ENCODE data around the gene ADAMTS6. TPM values are rescaled to one million over a fixed set of nuclear protein-coding genes. Genes with fewer than 3 reads are reported as not detected.

ADAMTS6 gene
- polyA plus RNA-seq, 2 of the 4 experiments (the other 2 are of a cell fraction): 0.22 to 0.66 TPM

- TF ChIP-seq CHD2 (IDR thresholded peaks at IDR 0.05; ENCODE audit: low read length, partially characterized antibody): no peak
- no peak for TF ChIP-seq POLR2A (IDR thresholded peaks at IDR 0.05; ENCODE audit: low read length)
- no peak for TF ChIP-seq CBX2 (IDR thresholded peaks at IDR 0.05; ENCODE audit: borderline replicate concordance, low read depth)
- no peak for TF ChIP-seq RARB (CRISPR knock-in tag; IDR thresholded peaks at IDR 0.05)
These were observed 68.9 kb downstream of the ADAMTS6 start (continued) for GRCh38 chr5:65412842-65413241.

- POLR2A ChIA-PET: no interaction called here
- WGBS (ENCODE audit: missing lambda C conversion rate): 39% methylated on average over 2 of the region's 2 CpGs
- no peak for DNase-seq (ENCODE audit: low read depth in 1 of 2, low spot score in 1 of 2)
- H3K4me3 ChIP-seq: no peak overlapping the region
- no peak for FAIRE-seq
- no peak for TF ChIP-seq POLR2A (IDR thresholded peaks at IDR 0.05; ENCODE audit: low read length)
- TF ChIP-seq CHD2 (IDR thresholded peaks at IDR 0.05; ENCODE audit: low read length, partially characterized antibody): no peak
- H3K27ac ChIP-seq: no peak overlapping the region
- no peak overlapping the region for H3K4me2 ChIP-seq
- no peaks in the 10 kb centered on the region for H3K4me1 ChIP-seq
- no peak for ATAC-seq
- CTCF ChIA-PET: no interaction called here
- no peaks in the 10 kb centered on the region for H3K9me3 ChIP-seq
These were observed 70.4 kb downstream of the ADAMTS6 start for GRCh38 chr5:65411356-65411755.

GRCh38 chr5:65395526-65396155, 86.1 kb downstream of the ADAMTS6 start:
- no peak for DNase-seq (ENCODE audit: low read depth in 1 of 2, low spot score in 1 of 2)
- 23% methylated on average over 2 of the region's 2 CpGs for WGBS (ENCODE audit: missing lambda C conversion rate)
- ChIA-PET POLR2A (no interaction called here), CTCF (no interaction called here)
- FAIRE-seq: no peak
- Histone ChIP-seq H3K9me3 (no peaks in the 10 kb centered on the region), H3K4me1 (no peaks in the 10 kb centered on the region), H3K27ac (no peak overlapping the region), H3K4me2 (no peak overlapping the region), H3K4me3 (no peak overlapping the region)
- no peak for ATAC-seq
- TF ChIP-seq HOXA7 (CRISPR knock-in tag; IDR thresholded peaks at IDR 0.05): no peak
- no peak for TF ChIP-seq CHD4 (IDR thresholded peaks at IDR 0.05; ENCODE audit: borderline replicate concordance)
- no peak for TF ChIP-seq CEBPB (IDR thresholded peaks at IDR 0.05)
- no peak for TF ChIP-seq SMC3 (IDR thresholded peaks at IDR 0.05)
- TF ChIP-seq POLR2A (IDR thresholded peaks at IDR 0.05; ENCODE audit: low read length): no peak
- TF ChIP-seq ZFP36 (IDR thresholded peaks at IDR 0.05; ENCODE audit: borderline replicate concordance, partially characterized antibody): no peak
- no peak for TF ChIP-seq KDM5A (IDR thresholded peaks at IDR 0.05)
- no peak for TF ChIP-seq BHLHE40 (IDR thresholded peaks at IDR 0.05; ENCODE audit: low read depth, low read length)
- TF ChIP-seq, protein P1, sequence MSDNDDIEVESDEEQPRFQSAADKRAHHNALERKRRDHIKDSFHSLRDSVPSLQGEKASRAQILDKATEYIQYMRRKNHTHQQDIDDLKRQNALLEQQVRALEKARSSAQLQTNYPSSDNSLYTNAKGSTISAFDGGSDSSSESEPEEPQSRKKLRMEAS (IDR thresholded peaks at IDR 0.05): no peak
- TF ChIP-seq NPAS2 (CRISPR knock-in tag; IDR thresholded peaks at IDR 0.05; ENCODE audit: borderline replicate concordance): no peak
- TF ChIP-seq BCL3 (IDR thresholded peaks at IDR 0.05): no peak
- TF ChIP-seq TP53 (CRISPR knock-in tag; IDR thresholded peaks at IDR 0.05): no peak

- no peak overlapping the region for H3K27ac ChIP-seq
- CTCF ChIA-PET: no interaction called here
- WGBS (ENCODE audit: missing lambda C conversion rate): 24% methylated on average over 2 of the region's 2 CpGs
- POLR2A ChIA-PET: no interaction called here
- TF ChIP-seq ZNF302 (CRISPR knock-in tag; IDR thresholded peaks at IDR 0.05) (no peak), RARB (CRISPR knock-in tag; IDR thresholded peaks at IDR 0.05) (no peak), CHD2 (IDR thresholded peaks at IDR 0.05; ENCODE audit: low read length, partially characterized antibody) (no peak), KDM1A (IDR thresholded peaks at IDR 0.05; ENCODE audit: low read depth) (no peak), MYC (IDR thresholded peaks at IDR 0.05; ENCODE audit: borderline replicate concordance, low read length) (no peak), CHD4 (IDR thresholded peaks at IDR 0.05; ENCODE audit: borderline replicate concordance) (no peak)
- no peak overlapping the region for H3K4me2 ChIP-seq
- no peak for FAIRE-seq
- DNase-seq (ENCODE audit: low read depth in 1 of 2, low spot score in 1 of 2): peak in 1 of 2 experiments; percentile 2
- H3K9me3 ChIP-seq: no peaks in the 10 kb centered on the region
- no peak overlapping the region for H3K4me3 ChIP-seq
- peak in 1 of 2 experiments; percentile 62; a peak in 1 of 6 replicates for ATAC-seq
- H3K4me1 ChIP-seq: no peaks in the 10 kb centered on the region
These were observed 87.6 kb downstream of the ADAMTS6 start for GRCh38 chr5:65394087-65394486.

DNA sequence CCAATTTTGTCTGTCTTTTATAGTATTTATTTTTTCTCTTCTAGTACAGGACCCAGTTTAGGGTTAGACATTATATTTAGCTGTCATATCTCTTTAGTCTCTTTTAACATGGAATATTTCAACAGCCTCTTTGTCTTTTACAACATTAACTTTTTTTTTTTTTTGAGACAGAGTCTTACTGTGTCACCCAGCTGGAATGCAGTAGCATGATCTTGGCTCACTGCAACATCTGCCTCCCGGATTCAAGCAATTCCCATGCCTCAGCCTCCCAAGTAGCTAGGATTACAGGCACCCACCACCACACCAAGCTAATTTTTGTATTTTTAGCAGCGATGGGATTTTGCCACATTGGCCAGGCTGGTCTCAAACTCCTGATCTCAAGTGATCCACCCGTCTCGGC, 90.1 kb downstream of the ADAMTS6 start:
- H3K4me3 ChIP-seq: no peak overlapping the region
- ATAC-seq (no peak), DNase-seq (ENCODE audit: low read depth in 1 of 2, low spot score in 1 of 2) (no peak), FAIRE-seq (no peak)
- TF ChIP-seq HOXB13 (CRISPR knock-in tag; IDR thresholded peaks at IDR 0.05; ENCODE audit: low read depth): no peak
- H3K27ac ChIP-seq: no peak overlapping the region
- no peak overlapping the region for H3K4me2 ChIP-seq
- no peaks in the 10 kb centered on the region for H3K9me3 ChIP-seq
- CTCF ChIA-PET: no interaction called here
- H3K4me1 ChIP-seq: no peaks in the 10 kb centered on the region
- WGBS (ENCODE audit: missing lambda C conversion rate): 72% methylated on average over 4 of the region's 4 CpGs
- POLR2A ChIA-PET: no interaction called here
